Dendritic cell treated with granulocyte-macrophage colony-stimulating factor and Interleukin-4, amounts not matched to agents 40 ng/mL and 50 ng/mL, for 4 days (primary cell): Measurements from ENCODE around the gene SH3PXD2A.

Experiments used
- H3K27ac Mint-ChIP-seq: one replicate; pipeline ENCODE4 v1.8.0; 2022; ENCODE audit warnings: mild to moderate bottlenecking, mixed read lengths
- H3K27me3 Mint-ChIP-seq: one replicate; pipeline ENCODE4 v1.8.0; 2022; ENCODE audit warnings: mild to moderate bottlenecking, mixed read lengths
- H3K36me3 Mint-ChIP-seq: one replicate; pipeline ENCODE4 v1.8.0; 2022; ENCODE audit warnings: low read depth, mixed read lengths
- H3K4me1 Mint-ChIP-seq: one replicate; pipeline ENCODE4 v1.8.0; 2022; ENCODE audit warnings: low read depth, mixed read lengths
- H3K4me3 Mint-ChIP-seq: one replicate; pipeline ENCODE4 v1.8.0; 2022; ENCODE audit warnings: mild to moderate bottlenecking, moderate library complexity, mixed read lengths
- H3K9me3 Mint-ChIP-seq: one replicate; pipeline ENCODE4 v1.8.0; 2022; ENCODE audit warnings: mixed read lengths
- intact Hi-C: fragments of 100-400 bp; cut with micrococcal nuclease; formaldehyde crosslinking; loops from one replicate; pipeline ENCODE4 v1.15.0; 2022

Gene SH3PXD2A

DNA sequence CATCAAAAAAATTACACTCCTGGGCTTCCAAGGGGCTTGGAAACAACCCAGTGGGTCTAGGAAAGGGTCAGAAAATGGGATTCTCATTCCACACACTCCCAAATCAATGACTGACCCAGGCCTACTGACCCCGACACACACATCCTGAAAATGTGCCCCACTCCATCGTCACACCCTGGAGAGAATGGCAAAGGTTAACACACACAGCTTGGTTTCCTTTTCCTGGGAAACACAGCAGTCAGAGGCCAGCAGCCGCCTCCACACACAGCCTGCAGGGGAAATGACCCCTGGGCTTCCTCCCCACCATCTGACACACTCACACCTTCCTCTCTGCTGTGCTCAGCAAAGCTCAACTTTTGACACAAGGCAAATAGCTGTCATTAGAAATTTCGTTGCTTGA, 42.9 kb downstream of the SH3PXD2A start:
- H3K36me3 Mint-ChIP-seq, result no peaks in the 10 kb centered on the region
- no peak overlapping the region for H3K27ac Mint-ChIP-seq
- H3K4me1 Mint-ChIP-seq, result peaks cover 12% of the 10 kb centered on the region
- H3K9me3 Mint-ChIP-seq, result no peaks in the 10 kb centered on the region
- no peak overlapping the region for H3K4me3 Mint-ChIP-seq
- intact Hi-C loops, result no loop called here
- peaks cover 5% of the 10 kb centered on the region for H3K27me3 Mint-ChIP-seq

DNA sequence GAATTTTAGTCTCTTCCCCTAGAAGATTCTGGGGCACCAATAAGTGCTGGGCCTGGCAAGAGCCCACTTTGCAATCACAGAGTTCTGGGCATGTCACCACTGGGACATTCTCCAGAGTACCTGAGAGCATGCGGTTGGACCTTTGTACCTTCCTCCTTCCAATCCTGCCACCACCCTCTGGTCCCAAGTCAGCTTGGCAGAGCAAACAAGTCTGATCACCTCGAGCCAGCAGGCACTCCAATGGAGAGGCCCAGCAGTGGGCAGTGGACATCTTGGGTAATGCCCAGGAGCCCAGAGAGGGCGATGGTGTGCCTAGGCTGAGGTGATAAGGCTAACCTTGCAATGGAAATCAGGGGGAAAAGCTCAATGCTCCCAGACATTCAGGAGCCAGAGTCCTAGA, 43.4 kb downstream of the SH3PXD2A start:
- Mint-ChIP-seq H3K9me3 (no peaks in the 10 kb centered on the region), H3K27me3 (peaks cover 5% of the 10 kb centered on the region), H3K4me1 (peaks cover 12% of the 10 kb centered on the region), H3K4me3 (no peak overlapping the region), H3K36me3 (no peaks in the 10 kb centered on the region), H3K27ac (no peak overlapping the region)
- intact Hi-C loops, result no loop called here

DNA sequence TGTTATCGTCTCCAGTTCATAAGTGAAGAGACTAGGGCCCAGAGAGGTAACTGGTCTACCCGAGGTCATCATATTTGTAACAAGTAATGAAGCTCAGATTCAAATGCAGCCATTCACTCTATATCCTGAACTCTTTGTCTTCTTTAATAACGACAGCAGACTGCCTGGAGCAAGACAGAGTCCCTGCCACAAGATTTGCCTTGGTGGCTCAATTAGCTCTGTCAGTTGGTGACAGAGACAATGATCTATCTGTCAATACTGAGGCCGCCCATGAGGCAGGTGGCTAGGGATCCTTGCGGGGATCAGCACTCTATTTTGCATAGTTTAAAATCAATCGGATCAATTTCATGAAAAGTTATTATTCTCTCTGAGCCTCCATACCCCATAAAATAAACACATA, 43.9 kb downstream of the SH3PXD2A start:
- peaks cover 5% of the 10 kb centered on the region for H3K27me3 Mint-ChIP-seq
- H3K4me1 Mint-ChIP-seq, result peaks cover 12% of the 10 kb centered on the region
- no peak overlapping the region for H3K27ac Mint-ChIP-seq
- no peak overlapping the region for H3K4me3 Mint-ChIP-seq
- no peaks in the 10 kb centered on the region for H3K9me3 Mint-ChIP-seq
- no peaks in the 10 kb centered on the region for H3K36me3 Mint-ChIP-seq
- intact Hi-C loops, result no loop called here

DNA sequence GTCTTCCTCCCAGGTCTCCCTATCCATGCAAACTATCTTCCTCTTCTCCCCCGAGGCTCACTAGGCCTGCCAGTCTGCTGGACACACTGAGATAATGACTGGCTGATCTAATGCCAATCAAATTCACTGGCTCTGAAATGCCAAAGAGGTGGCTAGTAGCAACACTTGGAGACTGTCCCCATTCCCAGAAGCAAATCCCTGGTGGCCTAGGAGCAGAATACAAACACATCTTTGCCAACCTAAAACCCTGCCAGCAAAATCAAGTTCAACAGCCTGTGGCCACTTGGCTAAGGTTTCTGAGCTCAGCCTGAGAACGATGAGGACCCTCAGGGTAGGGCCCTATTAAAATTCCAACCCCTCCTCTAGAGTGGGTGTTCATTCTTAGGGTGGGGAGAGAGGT, 46.6 kb downstream of the SH3PXD2A start:
- intact Hi-C loops, result no loop called here
- no peaks in the 10 kb centered on the region for H3K36me3 Mint-ChIP-seq
- H3K4me1 Mint-ChIP-seq, result peaks cover 12% of the 10 kb centered on the region
- H3K9me3 Mint-ChIP-seq, result no peaks in the 10 kb centered on the region
- no peak overlapping the region for H3K27ac Mint-ChIP-seq
- no peak overlapping the region for H3K4me3 Mint-ChIP-seq
- H3K27me3 Mint-ChIP-seq, result peaks cover 3% of the 10 kb centered on the region

DNA sequence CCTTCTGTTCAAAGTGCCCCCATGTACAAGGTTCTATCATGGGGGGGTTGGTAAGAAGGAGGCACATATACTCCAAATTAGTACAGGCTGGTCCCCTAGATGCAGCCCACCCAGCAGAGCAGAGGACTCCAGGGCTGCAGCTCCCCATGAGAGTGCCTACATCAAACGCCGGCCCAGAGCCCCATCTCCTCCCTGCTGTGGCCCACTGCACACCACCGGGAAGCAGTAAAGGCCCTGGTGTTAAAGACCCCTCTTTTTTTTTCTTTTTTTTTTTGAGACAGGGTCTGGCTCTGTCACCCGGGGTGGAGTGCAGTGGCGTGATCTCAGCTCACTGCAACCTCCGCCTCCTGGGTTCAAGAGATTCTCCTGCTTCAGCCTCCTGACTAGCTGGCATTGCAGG, 47.4 kb downstream of the SH3PXD2A start:
- Mint-ChIP-seq H3K27me3 (peaks cover 3% of the 10 kb centered on the region), H3K36me3 (no peaks in the 10 kb centered on the region), H3K4me3 (no peak overlapping the region), H3K4me1 (peaks cover 12% of the 10 kb centered on the region), H3K9me3 (no peaks in the 10 kb centered on the region), H3K27ac (no peak overlapping the region)
- intact Hi-C loops, result no loop called here

DNA sequence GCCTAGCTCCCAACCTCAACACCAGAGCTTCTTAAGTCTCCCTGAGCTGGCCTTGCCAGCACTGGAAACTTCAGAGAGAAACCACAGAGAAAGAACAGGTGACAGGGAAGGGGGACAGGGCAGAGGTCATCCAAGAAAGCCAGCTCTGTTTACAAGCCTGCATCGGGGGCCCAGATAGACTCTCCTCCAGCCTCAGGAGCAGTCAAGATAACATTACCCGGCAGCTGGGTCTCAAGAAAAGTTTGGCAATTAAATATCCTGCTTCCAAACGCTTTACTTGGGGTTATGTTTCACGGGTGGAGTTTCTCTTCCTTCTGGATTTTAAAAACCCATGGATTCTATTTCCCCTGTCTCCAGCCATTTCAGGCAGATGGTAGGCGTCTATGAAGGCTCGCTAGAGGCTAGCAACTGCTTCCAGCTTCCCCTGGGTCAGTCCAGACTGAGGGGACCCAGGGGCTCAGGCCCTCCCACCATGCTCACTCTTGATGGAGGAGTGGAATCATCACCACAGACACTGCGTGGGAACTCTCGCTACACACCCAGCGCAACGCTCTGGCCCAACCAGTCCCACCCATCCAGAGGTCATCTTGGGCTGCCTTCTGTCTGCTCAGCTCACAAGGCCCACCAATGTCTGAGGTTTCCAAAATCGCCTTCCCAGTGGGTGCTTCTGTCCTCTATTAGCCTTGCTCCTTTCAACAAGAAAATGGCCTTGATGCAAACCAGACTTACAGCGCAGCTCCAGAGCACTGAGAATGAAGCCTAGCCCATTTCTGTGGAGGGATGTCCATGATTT, 48.8 kb downstream of the SH3PXD2A start:
- intact Hi-C loops, result no loop called here
- Mint-ChIP-seq H3K9me3 (no peaks in the 10 kb centered on the region), H3K4me1 (peaks cover 5% of the 10 kb centered on the region), H3K4me3 (no peak overlapping the region), H3K36me3 (no peaks in the 10 kb centered on the region), H3K27ac (peak overlapping the region; percentile 25), H3K27me3 (no peaks in the 10 kb centered on the region)

DNA sequence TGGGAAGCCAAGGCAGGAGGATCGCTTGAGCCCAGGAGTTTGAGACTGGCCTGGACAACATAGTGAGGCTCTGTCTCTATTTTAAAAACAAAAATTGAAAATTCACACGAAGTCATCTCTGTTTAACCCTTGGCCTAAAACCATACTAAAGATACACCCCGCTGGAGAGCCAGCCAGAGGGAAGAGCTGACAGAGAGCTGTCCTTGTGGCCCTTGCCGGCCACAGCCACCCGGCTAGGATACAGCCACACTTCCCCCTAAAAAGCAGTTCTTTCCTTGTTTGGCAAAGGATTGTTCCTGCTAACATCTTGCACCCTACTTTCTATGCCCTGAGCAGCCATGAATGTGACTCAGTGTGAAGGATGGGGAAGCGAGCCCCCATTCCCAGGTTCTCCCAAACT, 49.6 kb downstream of the SH3PXD2A start:
- intact Hi-C loops, result no loop called here
- Mint-ChIP-seq H3K4me1 (peaks cover 8% of the 10 kb centered on the region), H3K27me3 (peaks cover 2% of the 10 kb centered on the region), H3K36me3 (peaks cover 4% of the 10 kb centered on the region), H3K9me3 (no peaks in the 10 kb centered on the region), H3K4me3 (no peak overlapping the region), H3K27ac (no peak overlapping the region)

DNA sequence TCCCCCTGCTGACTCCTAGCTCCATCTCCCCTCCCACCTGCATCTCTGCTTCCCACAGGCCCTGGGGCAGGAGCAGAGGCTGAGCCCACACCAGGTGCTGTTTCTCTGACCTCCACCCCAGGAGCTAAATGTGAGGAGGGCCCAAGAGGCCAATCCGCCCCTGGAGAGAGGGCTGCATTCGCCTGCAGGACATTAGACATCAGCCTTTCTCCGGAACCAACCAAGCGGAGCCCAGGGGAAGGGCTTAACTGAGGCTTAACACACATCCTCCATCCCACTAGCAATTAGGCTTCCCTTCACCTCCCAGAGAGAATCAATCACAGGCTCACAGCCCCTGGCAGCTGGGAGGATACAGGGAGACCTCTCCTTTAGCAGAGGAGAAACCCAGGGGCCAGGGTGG, 50.5 kb downstream of the SH3PXD2A start:
- peaks cover 2% of the 10 kb centered on the region for H3K27me3 Mint-ChIP-seq
- peaks cover 5% of the 10 kb centered on the region for H3K4me1 Mint-ChIP-seq
- intact Hi-C loops, result no loop called here
- H3K9me3 Mint-ChIP-seq, result no peaks in the 10 kb centered on the region
- no peak overlapping the region for H3K4me3 Mint-ChIP-seq
- H3K36me3 Mint-ChIP-seq, result peaks cover 12% of the 10 kb centered on the region
- no peak overlapping the region for H3K27ac Mint-ChIP-seq

DNA sequence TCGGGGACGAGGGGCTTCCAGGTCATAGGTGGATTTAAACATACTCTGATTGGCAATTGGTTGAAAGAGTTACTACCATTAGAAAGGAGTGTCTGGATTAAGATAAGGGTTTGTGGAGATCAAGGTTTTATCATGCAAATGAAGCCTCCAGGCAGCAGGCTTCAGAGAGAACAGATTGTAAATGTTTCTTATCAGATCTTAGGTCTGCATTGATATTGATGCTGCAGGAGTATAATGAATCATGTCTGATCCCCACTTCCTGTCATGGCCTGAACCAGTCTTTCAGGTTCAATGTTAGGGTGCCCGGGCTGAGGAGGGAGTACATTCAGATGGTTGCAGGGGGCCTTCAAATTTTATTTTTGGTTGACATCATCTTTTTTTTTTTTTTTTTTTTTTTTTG, 51.4 kb downstream of the SH3PXD2A start:
- intact Hi-C loops, result no loop called here
- peaks cover 5% of the 10 kb centered on the region for H3K4me1 Mint-ChIP-seq
- H3K36me3 Mint-ChIP-seq, result peaks cover 17% of the 10 kb centered on the region
- H3K9me3 Mint-ChIP-seq, result no peaks in the 10 kb centered on the region
- no peak overlapping the region for H3K27ac Mint-ChIP-seq
- H3K4me3 Mint-ChIP-seq, result no peak overlapping the region
- H3K27me3 Mint-ChIP-seq, result peaks cover 2% of the 10 kb centered on the region

DNA sequence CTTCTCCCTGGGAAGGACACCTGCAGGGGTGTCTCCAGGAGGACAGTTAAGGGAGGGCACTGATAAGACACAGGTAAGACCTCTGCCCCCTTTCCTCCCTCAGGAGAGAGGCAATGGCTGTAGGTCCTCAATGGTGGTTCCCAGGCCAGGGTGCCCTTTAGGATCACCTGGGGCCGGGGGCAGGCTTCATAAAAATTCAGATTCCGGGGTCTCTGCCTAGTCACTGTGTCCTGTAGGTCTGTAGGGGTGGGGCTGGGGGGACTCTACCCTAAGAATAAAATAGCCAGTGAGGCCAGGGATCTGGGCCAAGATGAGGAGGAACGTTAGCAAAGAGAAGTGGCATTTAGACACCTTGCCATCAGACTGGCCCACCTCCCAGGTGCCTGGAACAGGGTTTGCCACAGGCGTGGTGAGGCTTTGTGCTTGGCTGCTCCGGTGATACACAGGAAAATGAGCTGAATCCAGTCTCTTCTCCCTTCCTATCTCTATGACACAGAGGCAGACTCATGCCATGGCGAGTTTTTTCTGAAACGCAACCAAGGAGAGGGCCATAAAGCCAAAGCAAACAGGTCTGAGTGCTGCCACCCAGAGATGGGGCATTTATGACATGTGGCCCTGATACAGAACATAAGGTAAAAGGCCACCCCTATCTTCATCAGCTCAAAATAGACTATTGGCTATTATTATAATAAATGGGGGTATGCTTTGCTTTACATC, 52.6 kb downstream of the SH3PXD2A start:
- Mint-ChIP-seq H3K9me3 (no peaks in the 10 kb centered on the region), H3K4me1 (peaks cover 5% of the 10 kb centered on the region), H3K4me3 (no peak overlapping the region), H3K27ac (no peak overlapping the region), H3K36me3 (peaks cover 17% of the 10 kb centered on the region), H3K27me3 (peaks cover 2% of the 10 kb centered on the region)
- intact Hi-C loops, result no loop called here

DNA sequence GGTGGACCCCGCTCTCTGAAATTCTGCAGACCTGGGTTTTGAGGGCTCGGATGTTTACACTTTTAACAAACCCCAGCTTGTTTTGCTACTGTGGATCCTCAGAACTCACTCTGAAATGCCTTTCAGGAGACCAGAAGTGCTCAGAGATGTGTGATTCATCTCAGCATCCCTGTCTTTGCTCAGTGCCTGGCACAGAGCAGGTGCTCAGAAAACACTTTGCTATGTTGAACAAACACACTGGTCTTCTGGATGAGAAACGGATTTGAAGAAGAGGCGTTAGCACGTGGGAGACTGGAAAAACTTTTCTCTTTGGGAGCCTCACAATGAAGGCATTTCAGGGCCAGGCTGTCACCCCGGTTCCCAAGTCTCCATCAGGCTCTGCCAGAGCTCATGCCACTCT, 53.3 kb downstream of the SH3PXD2A start:
- H3K27me3 Mint-ChIP-seq, result peaks cover 2% of the 10 kb centered on the region
- H3K4me1 Mint-ChIP-seq, result peaks cover 5% of the 10 kb centered on the region
- no peak overlapping the region for H3K27ac Mint-ChIP-seq
- peaks cover 17% of the 10 kb centered on the region for H3K36me3 Mint-ChIP-seq
- H3K4me3 Mint-ChIP-seq, result no peak overlapping the region
- intact Hi-C loops, result no loop called here
- no peaks in the 10 kb centered on the region for H3K9me3 Mint-ChIP-seq

DNA sequence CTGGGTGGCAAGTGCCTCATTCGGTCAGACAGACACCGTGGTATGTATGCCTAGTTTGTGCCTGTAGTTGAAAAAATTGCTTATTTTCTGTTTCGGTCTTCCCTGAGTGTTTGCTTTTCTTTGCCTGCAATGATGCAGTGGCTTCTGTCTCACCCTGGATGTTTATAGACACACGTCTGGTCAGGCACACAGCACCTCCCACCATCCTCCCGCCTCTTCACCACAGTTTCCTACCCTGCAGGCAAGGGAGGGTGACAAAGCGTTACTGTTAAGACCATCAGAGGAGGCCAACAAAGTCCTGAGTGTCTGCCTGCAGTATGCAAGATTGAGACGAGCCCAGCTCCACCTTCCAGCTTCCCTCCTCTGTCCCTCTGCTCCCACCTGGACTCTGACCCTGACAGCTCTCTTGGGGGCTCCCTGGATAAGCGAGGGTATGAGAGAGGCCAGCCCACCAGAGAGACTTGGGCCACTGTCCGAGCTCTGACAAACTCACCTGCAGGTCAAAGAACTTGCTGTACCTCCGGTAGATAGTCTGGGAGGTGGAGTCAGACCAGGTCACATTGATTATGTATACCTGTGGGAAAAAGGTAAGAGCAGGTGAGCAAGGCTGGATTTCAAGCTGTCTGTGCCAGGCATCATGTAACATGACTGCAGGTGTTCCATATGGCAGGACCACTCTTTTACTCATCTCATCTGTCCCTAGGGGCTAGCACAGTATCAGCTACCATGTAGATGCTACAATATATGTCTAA, 54.4 kb downstream of the SH3PXD2A start:
- intact Hi-C loops, result no loop called here
- Mint-ChIP-seq H3K27me3 (peaks cover 2% of the 10 kb centered on the region), H3K4me3 (no peak overlapping the region), H3K36me3 (peaks cover 17% of the 10 kb centered on the region), H3K9me3 (no peaks in the 10 kb centered on the region), H3K27ac (no peak overlapping the region), H3K4me1 (peaks cover 5% of the 10 kb centered on the region)

DNA sequence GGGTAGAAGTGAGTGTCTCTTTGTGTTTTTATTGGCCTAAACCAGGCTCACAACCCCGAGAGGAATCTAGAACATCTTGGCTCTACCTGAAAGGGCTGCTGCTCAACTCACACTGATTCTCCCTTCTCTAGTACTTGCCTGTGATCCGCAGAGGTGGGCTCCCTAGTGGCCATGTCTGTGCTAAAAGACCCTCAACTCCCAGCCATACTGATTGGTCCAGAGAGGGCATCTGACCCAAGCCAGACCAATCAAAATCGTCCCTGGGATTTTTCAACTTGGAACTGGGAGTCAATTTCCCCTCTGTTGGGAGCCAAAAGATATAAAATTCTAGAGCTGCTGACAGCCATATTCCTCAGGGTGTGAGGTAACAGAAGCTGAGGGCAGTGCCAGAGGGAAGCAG, 55.3 kb downstream of the SH3PXD2A start:
- peaks cover 17% of the 10 kb centered on the region for H3K36me3 Mint-ChIP-seq
- intact Hi-C loops, result no loop called here
- H3K27me3 Mint-ChIP-seq, result peaks cover 2% of the 10 kb centered on the region
- no peaks in the 10 kb centered on the region for H3K9me3 Mint-ChIP-seq
- no peak overlapping the region for H3K27ac Mint-ChIP-seq
- H3K4me3 Mint-ChIP-seq, result no peak overlapping the region
- peaks cover 5% of the 10 kb centered on the region for H3K4me1 Mint-ChIP-seq

DNA sequence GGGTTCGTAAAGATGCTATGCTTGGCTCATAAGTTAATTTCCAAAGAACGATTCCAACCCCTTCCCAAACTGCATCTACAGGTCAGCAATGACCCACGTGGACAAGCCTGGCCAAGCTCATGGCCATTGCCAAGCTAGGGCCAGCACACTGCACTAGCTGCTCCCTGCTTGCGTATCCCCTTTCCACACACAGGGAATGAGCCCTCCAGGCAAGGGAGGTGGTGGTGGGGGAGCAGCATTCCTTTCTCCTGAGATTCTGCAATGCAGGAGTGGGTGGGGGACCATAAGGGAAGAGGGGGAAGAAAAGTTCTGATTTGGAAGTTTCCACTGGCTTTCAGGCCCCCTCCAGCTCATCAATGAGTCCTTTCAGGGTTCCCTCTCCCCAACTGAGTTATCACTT, 56.0 kb downstream of the SH3PXD2A start:
- H3K27ac Mint-ChIP-seq, result no peak overlapping the region
- H3K4me3 Mint-ChIP-seq, result no peak overlapping the region

More for the DNA sequence above, 56.0 kb downstream of the SH3PXD2A start:
- Mint-ChIP-seq H3K4me1 (peaks cover 5% of the 10 kb centered on the region), H3K9me3 (no peaks in the 10 kb centered on the region), H3K36me3 (peaks cover 17% of the 10 kb centered on the region), H3K27me3 (peaks cover 2% of the 10 kb centered on the region)
- intact Hi-C loops, result no loop called here
